Caco-2 (cell line): Measurements from ENCODE around the gene CDC123. TPM values are rescaled to one million over a fixed set of nuclear protein-coding genes. Genes with fewer than 3 reads are reported as not detected.

ENCODE experiments used
- BruUV-seq: library from RNA; stranded (reverse); fragments of 400-500 nt; replicated peaks from 2 replicates; lab custom pipeline; 2021; lab: Mats Ljungman, UMichigan
- CTCF ChIA-PET: fragments of 300-600 bp; sonication (Branson Sonifier 250); formaldehyde crosslinking; loops from one replicate; lab custom pipeline; 2022; ENCODE audit warnings: antibody characterized with exemption; lab: Charles Lee
- POLR2A ChIA-PET: fragments of 300-600 bp; sonication (Branson Sonifier 250); formaldehyde crosslinking; loops from one replicate; lab custom pipeline; 2022; ENCODE audit warnings: antibody characterized with exemption; lab: Charles Lee
- DNase-seq, 2 experiments: peaks; one replicate each; pipeline versions ENCODE4 v3.0.0 to v3.0.0-alpha.2; 2020 to 2022
- H3K27me3 ChIP-seq: replicated peaks from 2 replicates; pipeline ENCODE4 v1.6.0; 2011; ENCODE audit warnings: low read length; ENCODE audit not compliant: control insufficient read depth, insufficient read depth
- H3K36me3 ChIP-seq: 2 replicates; pipeline ENCODE4 v1.5.1; 2011; ENCODE audit warnings: low read length; ENCODE audit not compliant: control insufficient read depth, insufficient read depth
- H3K4me1 ChIP-seq: fragments of 250-450 bp; sonication (Bioruptor Pico); 2 replicates; pipeline ENCODE4 v1.5.1; 2020; ENCODE audit warnings: mild to moderate bottlenecking
- H3K4me3 ChIP-seq: 2 replicates; pipeline ENCODE4 v1.5.1; 2011; ENCODE audit warnings: low read depth, mild to moderate bottlenecking, control low read depth, low read length
- H3K9me3 ChIP-seq: fragments of 250-450 bp; sonication (Bioruptor Pico); 2 replicates; pipeline ENCODE4 v1.5.1; 2020; ENCODE audit warnings: mild to moderate bottlenecking, moderate library complexity
- H3K27ac Mint-ChIP-seq: one replicate; pipeline ENCODE4 v1.8.0; 2022; ENCODE audit warnings: mixed read lengths; ENCODE audit not compliant: unreplicated experiment
- H3K27me3 Mint-ChIP-seq: one replicate; pipeline ENCODE4 v1.8.0; 2022; ENCODE audit warnings: mixed read lengths; ENCODE audit not compliant: insufficient read depth, unreplicated experiment
- H3K36me3 Mint-ChIP-seq: one replicate; pipeline ENCODE4 v1.8.0; 2022; ENCODE audit warnings: mild to moderate bottlenecking, mixed read lengths; ENCODE audit not compliant: insufficient read depth, unreplicated experiment
- H3K4me1 Mint-ChIP-seq: one replicate; pipeline ENCODE4 v1.8.0; 2022; ENCODE audit warnings: low read depth, mixed read lengths; ENCODE audit not compliant: unreplicated experiment
- H3K4me3 Mint-ChIP-seq: one replicate; pipeline ENCODE4 v1.8.0; 2022; ENCODE audit warnings: mild to moderate bottlenecking, moderate library complexity, mixed read lengths; ENCODE audit not compliant: unreplicated experiment
- H3K9me3 Mint-ChIP-seq: one replicate; pipeline ENCODE4 v1.8.0; 2022; ENCODE audit warnings: mixed read lengths; ENCODE audit not compliant: unreplicated experiment
- intact Hi-C: fragments of 100-400 bp; cut with micrococcal nuclease; formaldehyde crosslinking; loops from one replicate; pipeline ENCODE4 v1.10.0; 2022; ENCODE audit not compliant: unreplicated experiment
- total RNA-seq: library from RNA; stranded (reverse); gene quantifications from 2 replicates; pipeline ENCODE4 v1.2.3, GENCODE V29; 2022
- TF ChIP-seq, protein P1 (sequence below), 2 experiments: fragments of 200-600 bp in 1 of 2; IDR thresholded peaks; 1 replicate in 1 of 2; 2 replicates in 1 of 2; pipeline versions ENCODE4 v1.5.1 to v1.8.0; 2011 to 2022; ENCODE audit warnings: antibody characterized with exemption in 1 of 2, control low read depth in 1 of 2, inconsistent platforms in 1 of 2, low read depth in 1 of 2, low read length in 1 of 2, mild to moderate bottlenecking in 1 of 2, moderate library complexity in 1 of 2; ENCODE audit not compliant: insufficient read depth in 1 of 2, severe bottlenecking in 1 of 2, unreplicated experiment in 1 of 2

Gene CDC123
- total RNA-seq, 1 experiment from 2014 or later, result 190 TPM

DNA sequence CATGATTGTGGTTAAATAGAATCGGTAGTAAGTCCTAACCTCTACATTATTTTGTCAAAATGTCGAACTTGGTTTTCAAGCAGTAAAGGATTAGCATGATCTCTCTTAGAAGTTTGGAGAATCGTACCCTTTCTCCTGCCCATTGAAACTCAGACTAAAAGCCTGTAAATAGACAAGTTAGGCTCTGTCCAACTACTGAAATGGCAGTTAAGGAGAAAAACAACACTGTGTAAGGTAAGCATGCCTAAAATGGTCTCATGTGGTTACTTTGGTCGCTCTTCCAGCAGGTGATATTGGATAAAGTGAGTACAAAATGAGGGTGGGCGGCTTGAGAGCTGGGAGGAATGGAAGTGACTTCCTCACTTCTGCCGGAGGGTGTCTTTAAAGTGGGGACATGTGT lies 41.5 kb upstream of the CDC123 start:
- Histone ChIP-seq H3K4me3 (no peak overlapping the region), H3K27me3 (no peaks in the 10 kb centered on the region), H3K4me1 (peaks cover 27% of the 10 kb centered on the region), H3K9me3 (no peaks in the 10 kb centered on the region), H3K36me3 (no peaks in the 10 kb centered on the region; the same call in 1 of the 2 replicates)
- Mint-ChIP-seq H3K9me3 (no peaks in the 10 kb centered on the region), H3K27me3 (no peaks in the 10 kb centered on the region), H3K4me1 (peaks cover 27% of the 10 kb centered on the region), H3K4me3 (no peak overlapping the region), H3K36me3 (peaks cover 33% of the 10 kb centered on the region), H3K27ac (no peak overlapping the region)
- ChIA-PET CTCF (no interaction called here), POLR2A (no interaction called here)
- no peak for DNase-seq
- TF ChIP-seq, protein P1, sequence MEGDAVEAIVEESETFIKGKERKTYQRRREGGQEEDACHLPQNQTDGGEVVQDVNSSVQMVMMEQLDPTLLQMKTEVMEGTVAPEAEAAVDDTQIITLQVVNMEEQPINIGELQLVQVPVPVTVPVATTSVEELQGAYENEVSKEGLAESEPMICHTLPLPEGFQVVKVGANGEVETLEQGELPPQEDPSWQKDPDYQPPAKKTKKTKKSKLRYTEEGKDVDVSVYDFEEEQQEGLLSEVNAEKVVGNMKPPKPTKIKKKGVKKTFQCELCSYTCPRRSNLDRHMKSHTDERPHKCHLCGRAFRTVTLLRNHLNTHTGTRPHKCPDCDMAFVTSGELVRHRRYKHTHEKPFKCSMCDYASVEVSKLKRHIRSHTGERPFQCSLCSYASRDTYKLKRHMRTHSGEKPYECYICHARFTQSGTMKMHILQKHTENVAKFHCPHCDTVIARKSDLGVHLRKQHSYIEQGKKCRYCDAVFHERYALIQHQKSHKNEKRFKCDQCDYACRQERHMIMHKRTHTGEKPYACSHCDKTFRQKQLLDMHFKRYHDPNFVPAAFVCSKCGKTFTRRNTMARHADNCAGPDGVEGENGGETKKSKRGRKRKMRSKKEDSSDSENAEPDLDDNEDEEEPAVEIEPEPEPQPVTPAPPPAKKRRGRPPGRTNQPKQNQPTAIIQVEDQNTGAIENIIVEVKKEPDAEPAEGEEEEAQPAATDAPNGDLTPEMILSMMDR (IDR thresholded peaks at IDR 0.05; ENCODE audit: insufficient read depth in 1 of 2, low read depth in 1 of 2, low read length in 1 of 2, severe bottlenecking in 1 of 2, unreplicated experiment in 1 of 2), result no peak
- no TSS peak for BruUV-seq
- intact Hi-C loops, result no loop called here

DNA sequence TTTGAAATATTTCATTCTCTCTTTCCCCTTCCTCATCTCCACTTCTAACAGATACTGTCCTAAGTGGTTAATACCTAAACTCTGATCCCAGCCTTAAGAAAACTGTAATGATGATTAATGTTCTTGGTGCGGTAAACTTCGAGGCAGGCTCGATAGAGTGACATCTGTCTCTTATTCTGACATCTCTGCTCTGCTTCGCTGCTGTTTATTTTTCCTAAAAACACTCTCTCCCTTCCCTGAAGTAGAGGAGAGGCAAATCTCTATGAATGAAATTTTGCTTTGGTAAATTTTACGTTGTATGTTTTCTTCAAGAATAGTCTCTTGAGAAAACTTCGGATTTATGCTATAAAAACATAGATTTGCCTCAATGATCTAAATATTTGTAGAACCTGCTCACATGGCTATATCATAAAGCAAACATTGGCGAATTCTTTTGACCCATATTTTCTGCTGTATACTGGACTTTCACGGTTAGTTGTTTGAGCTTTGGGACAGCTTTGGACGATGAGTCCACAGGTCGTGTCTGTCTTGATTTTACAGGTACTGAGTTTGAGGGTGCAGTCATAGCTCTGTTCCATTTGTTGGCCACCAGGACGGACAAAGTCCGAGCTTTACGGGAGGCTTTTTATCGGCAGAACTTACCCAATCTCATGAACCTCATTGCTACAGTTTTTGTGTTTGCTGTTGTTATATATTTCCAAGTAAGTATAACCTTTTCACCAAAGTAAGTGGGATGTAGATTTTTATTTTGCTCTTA lies 39.4 kb upstream of the CDC123 start:
- ChIA-PET POLR2A (interaction anchor here (1.0 to 1.1 kb wide), 2 partner anchors 39 to 113 kb away, joined by 4 to 6 read pairs; partner anchors contain the start of gene NUDT5), CTCF (interaction anchor here (0.7 to 1.1 kb wide), 2 partner anchors 23 to 26 kb away, joined by 3 to 8 read pairs; no protein-coding TSS in a partner anchor)
- H3K9me3 ChIP-seq, result no peaks in the 10 kb centered on the region
- DNase-seq, result peak; percentile 69 to 81
- no peaks in the 10 kb centered on the region for H3K27me3 ChIP-seq
- TF ChIP-seq, protein P1 (IDR thresholded peaks at IDR 0.05; ENCODE audit: insufficient read depth in 1 of 2, low read depth in 1 of 2, low read length in 1 of 2, severe bottlenecking in 1 of 2, unreplicated experiment in 1 of 2), result peak in 1 of 2 experiments; percentile 28
- Mint-ChIP-seq H3K36me3 (peaks cover 33% of the 10 kb centered on the region), H3K4me3 (peak overlapping the region; percentile 49), H3K27ac (peak overlapping the region; percentile 11), H3K9me3 (no peaks in the 10 kb centered on the region), H3K27me3 (no peaks in the 10 kb centered on the region), H3K4me1 (peaks cover 27% of the 10 kb centered on the region)
- no peaks in the 10 kb centered on the region for H3K36me3 ChIP-seq
- H3K4me1 ChIP-seq, result peaks cover 27% of the 10 kb centered on the region
- intact Hi-C loops, result loop anchor here (1.0 kb wide), 1 partner anchor 26 kb away; no protein-coding TSS in a partner anchor
- peak overlapping the region; percentile 11; the same call in 1 of the 2 replicates for H3K4me3 ChIP-seq
- BruUV-seq, result no TSS peak

DNA sequence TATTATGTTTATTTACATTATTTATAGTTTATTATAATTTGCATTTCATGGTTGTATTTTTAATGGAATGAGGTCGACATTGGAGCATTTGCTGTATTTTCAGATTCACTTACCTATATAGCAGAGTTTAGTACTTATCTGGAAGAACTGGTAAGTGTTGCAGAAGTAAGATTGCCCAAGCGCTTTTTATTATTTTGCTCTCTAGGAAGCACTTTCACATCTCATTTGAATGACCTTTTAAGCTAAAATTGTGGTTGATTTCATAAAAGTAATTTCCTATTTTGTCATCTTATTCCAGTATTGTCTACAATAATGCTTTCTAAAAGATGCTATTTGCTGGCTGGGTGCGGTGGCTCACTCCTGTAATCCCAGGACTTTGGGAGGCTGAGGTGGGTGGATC lies 37.9 kb upstream of the CDC123 start:
- Histone ChIP-seq H3K27me3 (no peaks in the 10 kb centered on the region), H3K9me3 (no peaks in the 10 kb centered on the region), H3K4me1 (peaks cover 27% of the 10 kb centered on the region), H3K4me3 (no peak overlapping the region), H3K36me3 (peaks cover 1% of the 10 kb centered on the region; the same call in 1 of the 2 replicates)
- no peak for DNase-seq
- Mint-ChIP-seq H3K27me3 (no peaks in the 10 kb centered on the region), H3K4me1 (peaks cover 27% of the 10 kb centered on the region), H3K27ac (peak overlapping the region; percentile 11), H3K9me3 (no peaks in the 10 kb centered on the region), H3K36me3 (peaks cover 47% of the 10 kb centered on the region), H3K4me3 (peak overlapping the region; percentile 49)
- CTCF ChIA-PET, result no interaction called here
- intact Hi-C loops, result no loop called here
- TF ChIP-seq, protein P1 (IDR thresholded peaks at IDR 0.05; ENCODE audit: insufficient read depth in 1 of 2, low read depth in 1 of 2, low read length in 1 of 2, severe bottlenecking in 1 of 2, unreplicated experiment in 1 of 2), result no peak
- no TSS peak for BruUV-seq
- POLR2A ChIA-PET, result no interaction called here
